Pancreas (tissue), 10 donors: Measurements from ENCODE around the gene FAM177B. TPM values are rescaled to one million over a fixed set of nuclear protein-coding genes. Genes with fewer than 3 reads are reported as not detected.
"Not testable (repeated sequence)": the region's sequence is repeated elsewhere in the genome, so short reads cannot be mapped to it uniquely, and the experiment has no call there.

Experiments
- ATAC-seq, 4 donors: fragments of 200-7000 bp; cut with Tn5 transposase; one replicate each; pipeline versions ENCODE4 v1.8.0 to v1.9.1; 2020; ENCODE audit warnings: mild to moderate bottlenecking in 4 of 4, moderate library complexity in 4 of 4
- DNase-seq, 6 donors: peaks; one replicate each; pipeline ENCODE4 v3.0.0-alpha.2; 2020
- FAIRE-seq: peaks from 2 replicates; lab custom pipeline; 2012; peaks lifted over from hg19 to GRCh38; lab: Jason Lieb, UNC
- H3K27ac ChIP-seq, 4 donors: fragments of 200-600 bp; sonication (generic); 1 replicate in 3 of 4; 2 replicates in 1 of 4; pipeline versions ENCODE4 v1.5.0 to v1.8.0; 2020
- H3K27me3 ChIP-seq, 4 donors: fragments of 200-600 bp; one replicate each; pipeline ENCODE4 v1.8.0; 2021
- H3K36me3 ChIP-seq, 3 donors: fragments of 200-600 bp; sonication (generic) in 1 of 3; one replicate each; pipeline versions ENCODE4 v1.5.0 to v1.8.0; 2020 to 2021
- H3K4me1 ChIP-seq, 3 donors: fragments of 200-600 bp; one replicate each; pipeline ENCODE4 v1.8.0; 2021
- H3K4me3 ChIP-seq, 4 donors: fragments of 200-600 bp; sonication (generic) in 2 of 4; one replicate each; pipeline versions ENCODE4 v1.5.0 to v1.8.0; 2020 to 2021
- H3K9me3 ChIP-seq, 4 donors: fragments of 200-600 bp; one replicate each; pipeline ENCODE4 v1.8.0; 2021
- CTCF ChIP-seq, 4 donors: fragments of 200-600 bp; sonication (generic) in 3 of 4; IDR thresholded peaks; one replicate each; pipeline versions ENCODE4 v1.5.0 to v1.8.0; 2021; ENCODE audit warnings: antibody characterized with exemption in 4 of 4
- WGBS, 2 donors: extraction: QIAGEN DNeasy Blood & Tissue Kit; methylation state at CpG; one replicate each; pipeline ENCODE4 v1.1.7; 2013; 5-methylcytosine and 5-hydroxymethylcytosine counted together
- intact Hi-C, 3 donors: fragments of 100-400 bp; cut with DNase I; formaldehyde crosslinking; loops; one replicate each; pipeline versions ENCODE4 v1.11.1 to v1.14.2; 2022
- polyA plus RNA-seq, 2 donors: library from polyadenylated mRNA; stranded (reverse); fragments of 200-250 nt; gene quantifications; one replicate each; pipeline ENCODE4 v1.2.3, GENCODE V29; 2013
- total RNA-seq, 6 donors: library from RNA; stranded (reverse); fragmentation: NEBNext Ultra II Directional in 4 of 6; extraction: Animal tissue kit (Norgen Biotek cat#: 25700) in 4 of 6; gene quantifications; one replicate each; pipeline versions ENCODE4 v1.2.1 to v1.2.4, GENCODE V29; 2021 to 2023
- donor health status: healthy with polysubstance abuse.
- donor health status: DM: no; HTN: no; CAD: no; lungs with moderate emphysema.
- donor health status: DM: no; HTN: no; CAD: no.
- donor health status: control.
- donor health status: control.
- donor health status: Bipolar disorder and iron deficiency.
- donor health status: DM: yes; HTN: yes; CAD: no.
- donor health status: DM: no; HTN: no; CAD: no.
- donor health status: DM: no; HTN: no; CAD: no.
- donor health status: DM: yes; HTN: yes; CAD: no.

Gene FAM177B
- total and polyA plus RNA-seq, 8 donors = 0.16 to 0.66 (median 0.32) TPM; not detected in 1

- H3K36me3 ChIP-seq = peaks cover 0 to 33% (median 10%) of the 10 kb centered on the region in 3 donors
- no peak overlapping the region for H3K4me3 ChIP-seq
- TF ChIP-seq CTCF (IDR thresholded peaks at IDR 0.05) = no peak
- intact Hi-C loops = no loop called here
- DNase-seq = no peak
- WGBS, 2 donors = 82 to 85% methylated on average over 5 of the region's 5 CpGs
- H3K27ac ChIP-seq = no peak overlapping the region
- no peaks in the 10 kb centered on the region for H3K9me3 ChIP-seq
- FAIRE-seq = no peak
- H3K4me1 ChIP-seq = no peaks in the 10 kb centered on the region
- ATAC-seq = no peak
- no peaks in the 10 kb centered on the region for H3K27me3 ChIP-seq
Measured at GRCh38 chr1:222736470-222736869, 532 bp upstream of the FAM177B start.

DNA sequence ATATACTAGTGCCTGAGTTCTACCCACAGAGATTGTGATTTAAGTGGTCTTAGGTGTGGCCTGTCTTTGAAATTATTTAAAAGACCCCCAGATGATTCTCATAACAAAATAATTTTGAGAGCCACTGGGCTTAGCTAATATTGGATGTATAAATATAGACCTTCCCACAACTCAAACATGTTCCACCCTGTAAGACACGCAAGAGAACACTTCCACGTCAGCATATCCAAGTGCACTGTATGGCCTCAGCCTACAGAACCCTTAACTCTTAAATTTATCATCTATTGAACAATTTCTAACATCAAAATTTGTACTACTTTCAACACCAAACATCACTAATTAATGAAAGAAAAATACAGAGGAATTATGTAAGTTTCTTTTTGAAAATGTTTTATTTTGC lies 2.5 kb downstream of the FAM177B start:
- Histone ChIP-seq H3K9me3 (no peaks in the 10 kb centered on the region), H3K27ac (no peak overlapping the region), H3K27me3 (no peaks in the 10 kb centered on the region), H3K4me3 (no peak overlapping the region), H3K36me3 (peaks cover 0 to 4% (median 0%) of the 10 kb centered on the region in 3 donors), H3K4me1 (no peaks in the 10 kb centered on the region)
- WGBS, 2 donors = 84 to 95% methylated on average over 2 of the region's 2 CpGs
- FAIRE-seq (no peak), DNase-seq (no peak), ATAC-seq (peak in 2 of 4 donors; percentile 30 to 57)
- no peak for TF ChIP-seq CTCF (IDR thresholded peaks at IDR 0.05)
- intact Hi-C loops = no loop called here

DNA sequence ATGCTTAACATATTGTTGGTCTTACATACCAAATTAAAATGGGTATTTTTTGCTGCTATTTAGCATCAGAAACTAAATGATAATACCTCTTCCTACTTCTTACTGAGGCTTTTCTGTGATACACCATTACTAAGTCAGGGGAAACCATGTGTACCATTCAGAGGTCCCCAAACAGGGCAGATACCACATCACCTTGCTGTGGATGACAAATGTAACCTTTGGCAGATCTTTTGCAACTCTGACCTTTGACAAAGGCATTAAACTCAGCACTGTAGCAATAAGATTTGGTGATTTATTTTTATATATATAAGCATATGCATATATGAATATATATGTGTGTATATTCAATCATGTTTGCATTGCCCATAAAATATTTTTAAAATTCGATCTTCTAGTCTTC lies 2.9 kb downstream of the FAM177B start:
- ATAC-seq (no peak), FAIRE-seq (no peak), DNase-seq (no peak)
- H3K4me3 ChIP-seq = no peak overlapping the region
- no peaks in the 10 kb centered on the region for H3K9me3 ChIP-seq
- H3K36me3 ChIP-seq = no peaks in the 10 kb centered on the region
- WGBS, 2 donors = 40 to 42% methylated on average over 1 of the region's 1 CpG
- H3K4me1 ChIP-seq = no peaks in the 10 kb centered on the region
- intact Hi-C loops = no loop called here
- no peak for TF ChIP-seq CTCF (IDR thresholded peaks at IDR 0.05)
- H3K27me3 ChIP-seq = no peaks in the 10 kb centered on the region
- H3K27ac ChIP-seq = no peak overlapping the region

GRCh38 chr1:222741630-222742457 lies 4.8 kb downstream of the FAM177B start:
- ATAC-seq, H3K4me1 ChIP-seq, H3K36me3 ChIP-seq, DNase-seq, H3K9me3 ChIP-seq, FAIRE-seq, H3K27me3 ChIP-seq, H3K4me3 ChIP-seq, H3K27ac ChIP-seq, intact Hi-C loops: not testable (repeated sequence)
- WGBS, 2 donors = 89 to 96% methylated on average over 5 of the region's 5 CpGs

DNA sequence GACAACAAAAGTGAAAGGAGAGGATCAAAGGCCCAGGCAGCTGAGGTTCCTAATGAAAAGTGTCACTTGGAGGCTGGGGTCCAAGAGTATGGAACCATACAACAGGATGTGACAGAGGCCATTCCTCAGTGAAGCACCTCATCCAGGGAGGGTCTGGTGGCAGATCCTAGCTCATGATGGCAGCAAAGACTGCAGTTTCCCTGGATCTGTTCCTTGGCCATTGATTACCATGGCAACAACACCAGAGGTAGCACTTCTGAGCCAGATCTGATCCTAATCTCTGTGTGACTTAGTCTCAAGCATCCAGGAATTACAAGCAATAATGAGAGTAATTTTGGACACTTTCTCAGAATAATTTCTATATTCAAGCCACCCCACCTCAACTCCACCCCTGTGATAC lies 12.9 kb downstream of the FAM177B start:
- intact Hi-C loops = no loop called here
- DNase-seq (no peak), FAIRE-seq (no peak), ATAC-seq (no peak)
- Histone ChIP-seq H3K4me3 (no peak overlapping the region), H3K27ac (no peak overlapping the region), H3K4me1 (no peaks in the 10 kb centered on the region), H3K27me3 (peaks cover 0 to 4% (median 0%) of the 10 kb centered on the region in 4 donors), H3K36me3 (no peaks in the 10 kb centered on the region), H3K9me3 (no peaks in the 10 kb centered on the region)
- TF ChIP-seq CTCF (IDR thresholded peaks at IDR 0.05) = no peak
